GM18868 (cell line): ENCODE results near the gene GINS2.
A peak's percentile ranks its signal among the peaks of the same experiment; 100 is the strongest.

Experiments
- ATAC-seq: cut with Tn5 transposase; IDR thresholded peaks from one replicate; pipeline ENCODE4 v1.9.1; 2021; ENCODE audit warnings: mild to moderate bottlenecking, moderate library complexity; ENCODE audit not compliant: unreplicated experiment

Gene GINS2

GRCh38 chr16:85688586-85689284, at the start of gene GINS2:
GINS2 (minus strand) TSS chr16:85688954; CDS start chr16:85688898, 56 bp downstream.
- ATAC-seq, result peak; percentile 90

- ATAC-seq, result no peak
Measured at GRCh38 chr16:85736921-85737320, 48.2 kb upstream of the GINS2 start.

- ATAC-seq, result no peak
Measured at GRCh38 chr16:85735946-85736345, 47.2 kb upstream of the GINS2 start.

- ATAC-seq, result peak; percentile 75
Measured at GRCh38 chr16:85735225-85735635, 46.5 kb upstream of the GINS2 start.

GRCh38 chr16:85734311-85735017, 45.7 kb upstream of the GINS2 start:
- no peak for ATAC-seq

GRCh38 chr16:85733839-85734170, 45.1 kb upstream of the GINS2 start:
- ATAC-seq, result no peak

- no peak for ATAC-seq
Measured at GRCh38 chr16:85733155-85733838, 44.5 kb upstream of the GINS2 start.

- no peak for ATAC-seq
Measured at GRCh38 chr16:85731179-85731578, 42.4 kb upstream of the GINS2 start.

GRCh38 chr16:85730186-85730465, 41.4 kb upstream of the GINS2 start:
- no peak for ATAC-seq

GRCh38 chr16:85729452-85730185, 40.9 kb upstream of the GINS2 start:
- ATAC-seq, result no peak

GRCh38 chr16:85728879-85729278, 40.1 kb upstream of the GINS2 start:
- no peak for ATAC-seq

- no peak for ATAC-seq
Measured at GRCh38 chr16:85724936-85725335, 36.2 kb upstream of the GINS2 start.

GRCh38 chr16:85724126-85724879, 35.5 kb upstream of the GINS2 start:
- ATAC-seq, result no peak

- no peak for ATAC-seq
Measured at GRCh38 chr16:85722128-85722893, 33.6 kb upstream of the GINS2 start.

GRCh38 chr16:85720302-85720637, 31.5 kb upstream of the GINS2 start:
- no peak for ATAC-seq

GRCh38 chr16:85719605-85720301, 31.0 kb upstream of the GINS2 start:
- ATAC-seq, result no peak

GRCh38 chr16:85718682-85719081, 29.9 kb upstream of the GINS2 start:
- ATAC-seq, result no peak

- ATAC-seq, result no peak
Measured at GRCh38 chr16:85718153-85718477, 29.4 kb upstream of the GINS2 start.

GRCh38 chr16:85717393-85718152, 28.8 kb upstream of the GINS2 start:
- no peak for ATAC-seq
